Measurements from ENCODE around the gene HDGFL1.

GRCh38 chr6:22570185-22570551 is 802 bp downstream of the HDGFL1 start:
- TF ChIP-seq SP1 (IDR thresholded peaks at IDR 0.05), result no peak
- TF ChIP-seq ARNT (IDR thresholded peaks at IDR 0.05), result no peak
- TF ChIP-seq SUZ12 (IDR thresholded peaks at IDR 0.05), result no peak
- TF ChIP-seq HDGF (IDR thresholded peaks at IDR 0.05; ENCODE audit: borderline replicate concordance), result no peak
- no peak for TF ChIP-seq ELF4 (IDR thresholded peaks at IDR 0.05)
- no peak for TF ChIP-seq BHLHE40 (IDR thresholded peaks at IDR 0.05; ENCODE audit: borderline replicate concordance)
- TF ChIP-seq FOXM1 (IDR thresholded peaks at IDR 0.05; ENCODE audit: borderline replicate concordance), result no peak
- no peak for TF ChIP-seq FOXA1 (IDR thresholded peaks at IDR 0.05)
- no peak for TF ChIP-seq ZNF384 (IDR thresholded peaks at IDR 0.05)
- TF ChIP-seq FOXK2 (IDR thresholded peaks at IDR 0.05), result no peak

All from HEK293T (cell line).